Measurements from ENCODE around the gene APOBEC3G.

APOBEC3G gene

GRCh38 chr22:39088685-39089032, 11.6 kb downstream of the APOBEC3G start:
- no peak for DNase-seq
- no peak for TF ChIP-seq CTCF (IDR thresholded peaks at IDR 0.05; ENCODE audit: low read depth, low read length)
- Histone ChIP-seq H3K4me3 (ENCODE audit: low read depth, low read length) (no peak overlapping the region), H3K27ac (no peak overlapping the region), H3K27me3 (ENCODE audit: insufficient read depth, low read depth, severe bottlenecking) (no peaks in the 10 kb centered on the region), H3K9me3 (ENCODE audit: severe bottlenecking) (no peaks in the 10 kb centered on the region), H3K36me3 (no peaks in the 10 kb centered on the region)

- no peak for DNase-seq
Measured at GRCh38 chr22:39089928-39090327, 12.9 kb downstream of the APOBEC3G start.

GRCh38 chr22:39090426-39091064, 13.5 kb downstream of the APOBEC3G start:
- DNase-seq = no peak
- Histone ChIP-seq H3K27me3 (ENCODE audit: insufficient read depth, low read depth, severe bottlenecking) (no peaks in the 10 kb centered on the region), H3K9me3 (ENCODE audit: severe bottlenecking) (no peaks in the 10 kb centered on the region), H3K4me3 (ENCODE audit: low read depth, low read length) (no peak overlapping the region), H3K27ac (no peak overlapping the region), H3K36me3 (no peaks in the 10 kb centered on the region)
- no peak for TF ChIP-seq CTCF (IDR thresholded peaks at IDR 0.05; ENCODE audit: low read depth, low read length)

More at GRCh38 chr22:39089928-39090327, 12.9 kb downstream of the APOBEC3G start:
- no peak for TF ChIP-seq CTCF (IDR thresholded peaks at IDR 0.05; ENCODE audit: low read depth, low read length)
- H3K36me3 ChIP-seq = no peaks in the 10 kb centered on the region
- no peaks in the 10 kb centered on the region for H3K9me3 ChIP-seq (ENCODE audit: severe bottlenecking)
- no peak overlapping the region for H3K27ac ChIP-seq
- H3K4me3 ChIP-seq (ENCODE audit: low read depth, low read length) = no peak overlapping the region
- no peaks in the 10 kb centered on the region for H3K27me3 ChIP-seq (ENCODE audit: insufficient read depth, low read depth, severe bottlenecking)

- DNase-seq = no peak
- no peaks in the 10 kb centered on the region for H3K36me3 ChIP-seq
- H3K27me3 ChIP-seq (ENCODE audit: insufficient read depth, low read depth, severe bottlenecking) = no peaks in the 10 kb centered on the region
- no peak for TF ChIP-seq CTCF (IDR thresholded peaks at IDR 0.05; ENCODE audit: low read depth, low read length)
- H3K4me3 ChIP-seq (ENCODE audit: low read depth, low read length) = no peak overlapping the region
- H3K9me3 ChIP-seq (ENCODE audit: severe bottlenecking) = no peaks in the 10 kb centered on the region
- H3K27ac ChIP-seq = no peak overlapping the region
Measured at GRCh38 chr22:39091126-39092081, 14.3 kb downstream of the APOBEC3G start.

- H3K4me3 ChIP-seq (ENCODE audit: low read depth, low read length) = no peak overlapping the region
- H3K36me3 ChIP-seq = no peaks in the 10 kb centered on the region
- DNase-seq = no peak
- H3K9me3 ChIP-seq (ENCODE audit: severe bottlenecking) = no peaks in the 10 kb centered on the region
- no peak for TF ChIP-seq CTCF (IDR thresholded peaks at IDR 0.05; ENCODE audit: low read depth, low read length)
- H3K27me3 ChIP-seq (ENCODE audit: insufficient read depth, low read depth, severe bottlenecking) = no peaks in the 10 kb centered on the region
- no peak overlapping the region for H3K27ac ChIP-seq
Measured at GRCh38 chr22:39092111-39092862, 15.2 kb downstream of the APOBEC3G start.

Measured in WERI-Rb-1 (cell line).